ENCODE results near the gene SH3GL1.

The SH3GL1 gene

GRCh38 chr19:4316956-4317355 is 83.4 kb downstream of the SH3GL1 start:
- DNase-seq (ENCODE audit: insufficient read length) (no peak), FAIRE-seq (no peak)

GRCh38 chr19:4313847-4314490 is 86.4 kb downstream of the SH3GL1 start:
- no peak for FAIRE-seq

More at GRCh38 chr19:4316956-4317355, 83.4 kb downstream of the SH3GL1 start:
- TF ChIP-seq POLR2A (IDR thresholded peaks at IDR 0.05; ENCODE audit: low read depth, low read length) = no peak
- TF ChIP-seq TAF1 (IDR thresholded peaks at IDR 0.05; ENCODE audit: borderline replicate concordance, low read depth, low read length) = no peak
- TF ChIP-seq POLR2AphosphoS5 (IDR thresholded peaks at IDR 0.05; ENCODE audit: low read depth, low read length) = no peak

More at GRCh38 chr19:4313847-4314490, 86.4 kb downstream of the SH3GL1 start:
- DNase-seq (ENCODE audit: insufficient read length) = no peak
- TF ChIP-seq POLR2AphosphoS5 (IDR thresholded peaks at IDR 0.05; ENCODE audit: low read depth, low read length) (no peak), TAF1 (IDR thresholded peaks at IDR 0.05; ENCODE audit: borderline replicate concordance, low read depth, low read length) (no peak), POLR2A (IDR thresholded peaks at IDR 0.05; ENCODE audit: low read depth, low read length) (no peak)
